Anterior cingulate cortex (tissue), 58 donors: ENCODE measurements around the gene CREBBP.
A peak's percentile ranks its signal among the peaks of the same experiment; 100 is the strongest.
"Not testable (repeated sequence)": the region's sequence is repeated elsewhere in the genome, so short reads cannot be mapped to it uniquely, and the experiment has no call there.

Experiments
- DNase-seq, 58 donors: peaks; one replicate each; lab custom pipeline; 2025; lab: John Stamatoyannopoulos, UW

CREBBP gene

DNA sequence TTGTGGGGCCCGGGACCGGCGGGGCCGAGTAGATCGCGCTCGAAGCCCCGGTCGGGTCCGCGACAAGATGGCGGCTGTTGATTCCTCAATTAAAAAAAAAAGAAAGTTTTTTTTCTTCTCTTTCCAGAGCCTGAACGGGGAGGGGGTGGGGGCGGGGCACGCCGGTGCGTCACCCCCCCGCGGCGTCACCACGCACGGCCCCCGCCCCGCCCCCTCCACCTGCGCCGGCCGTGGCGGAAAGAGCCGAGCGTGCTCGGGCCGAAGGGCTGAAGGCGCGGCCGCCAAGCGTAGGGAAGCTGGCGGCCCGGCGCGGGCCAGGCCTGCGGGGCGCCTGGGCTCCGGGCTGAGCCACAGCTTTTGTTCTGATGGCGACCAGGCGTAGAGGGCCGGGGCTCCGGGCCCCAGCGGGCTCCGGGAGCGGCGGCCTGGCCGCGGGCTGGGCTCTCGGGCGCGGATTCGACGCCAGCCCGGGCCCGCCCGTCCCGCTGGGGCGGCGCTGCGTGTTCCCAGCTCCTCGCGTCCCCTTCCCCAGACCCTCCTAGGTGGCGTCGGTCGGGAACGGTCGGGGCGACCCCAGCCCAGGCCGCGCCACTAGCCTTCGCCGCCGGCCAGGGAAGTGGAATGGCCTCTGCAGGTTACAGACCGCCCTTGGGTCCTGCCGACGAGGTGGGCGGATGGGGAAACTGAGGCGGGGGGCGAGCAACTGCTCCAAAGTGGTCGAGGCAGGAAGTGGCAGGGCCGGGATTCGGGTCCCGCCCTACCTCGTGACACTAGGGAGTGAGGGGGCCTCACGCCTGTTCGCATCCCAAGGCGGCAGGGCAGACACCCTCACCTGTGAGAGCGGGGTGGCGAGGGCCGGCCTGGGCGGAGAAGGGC lies at the start of gene CREBBP:
Gene CREBBP (minus strand): TSS at position 91 of the 876 bp plus-strand sequence. CDS start 797 bp downstream, outside the sequence.
- DNase-seq = peak in 56 of 58 donors; percentile 12 to 91 (median 77)

- DNase-seq = not testable (repeated sequence)
Observed at GRCh38 chr16:3927147-3927546, 46.6 kb upstream of the CREBBP start.

GRCh38 chr16:3924763-3925162 lies 44.2 kb upstream of the CREBBP start:
- no peak for DNase-seq

GRCh38 chr16:3922241-3922640 lies 41.7 kb upstream of the CREBBP start:
- no peak for DNase-seq

GRCh38 chr16:3920206-3920605 lies 39.7 kb upstream of the CREBBP start:
- DNase-seq = no peak

DNA sequence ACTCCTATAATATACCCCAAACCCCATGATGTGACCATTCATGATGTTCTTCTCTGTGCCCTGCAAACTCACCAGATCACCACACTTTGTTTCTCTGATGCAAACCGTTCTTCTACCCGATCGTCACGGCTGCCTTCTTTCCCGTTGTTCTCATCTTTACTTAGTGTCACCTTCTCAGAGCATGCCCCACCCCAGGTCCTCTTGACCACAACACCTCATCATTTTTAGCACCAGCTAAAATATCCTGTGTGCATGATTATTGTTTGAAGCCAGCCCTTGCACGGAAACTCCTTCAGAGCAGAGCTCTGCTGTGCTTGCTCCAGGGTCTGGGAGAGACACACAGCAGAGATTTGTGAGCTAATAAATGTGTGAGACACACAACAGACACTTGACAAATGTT lies 38.9 kb upstream of the CREBBP start:
- DNase-seq = no peak

- DNase-seq = no peak
Observed at GRCh38 chr16:3915426-3916260, 35.1 kb upstream of the CREBBP start.

DNA sequence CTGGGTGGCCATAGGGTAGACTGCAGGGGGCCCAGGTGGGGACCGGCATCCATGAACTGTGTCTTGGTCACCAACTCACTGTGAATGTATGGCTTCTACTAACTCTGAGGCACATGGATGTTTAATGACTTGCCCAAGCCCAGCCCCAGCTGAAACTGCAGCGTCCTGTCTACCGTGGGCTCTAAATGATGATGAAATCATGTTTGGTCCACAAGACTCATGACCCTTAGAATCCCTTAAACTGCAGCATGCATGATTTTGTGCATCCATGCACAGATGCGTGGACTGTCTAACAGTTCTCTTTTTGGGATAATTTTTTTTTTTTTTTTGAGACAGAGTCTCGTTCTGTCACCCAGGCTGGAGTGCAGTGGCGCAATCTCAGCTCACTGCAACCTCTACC lies 32.4 kb upstream of the CREBBP start:
- DNase-seq = no peak

DNA sequence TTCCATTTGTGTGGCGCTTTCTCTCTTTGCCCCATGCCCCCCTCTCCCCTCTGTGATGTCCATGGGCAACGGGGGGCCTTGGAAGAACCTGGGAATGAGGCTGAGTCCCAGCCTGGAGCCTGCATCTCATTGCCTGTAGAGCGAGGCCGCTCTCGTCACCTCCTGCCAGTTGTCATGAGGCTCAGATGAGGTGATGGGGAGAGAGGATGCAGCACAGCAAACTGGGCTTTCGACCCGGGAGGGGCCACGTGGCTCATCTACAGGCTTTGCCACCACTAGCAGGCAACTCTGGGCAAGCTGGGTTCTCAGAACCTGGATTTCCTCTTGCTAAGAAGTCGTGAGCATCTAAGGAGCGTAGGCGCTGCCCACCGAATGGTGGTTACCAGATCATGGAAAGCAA lies 31.9 kb upstream of the CREBBP start:
- no peak for DNase-seq

DNA sequence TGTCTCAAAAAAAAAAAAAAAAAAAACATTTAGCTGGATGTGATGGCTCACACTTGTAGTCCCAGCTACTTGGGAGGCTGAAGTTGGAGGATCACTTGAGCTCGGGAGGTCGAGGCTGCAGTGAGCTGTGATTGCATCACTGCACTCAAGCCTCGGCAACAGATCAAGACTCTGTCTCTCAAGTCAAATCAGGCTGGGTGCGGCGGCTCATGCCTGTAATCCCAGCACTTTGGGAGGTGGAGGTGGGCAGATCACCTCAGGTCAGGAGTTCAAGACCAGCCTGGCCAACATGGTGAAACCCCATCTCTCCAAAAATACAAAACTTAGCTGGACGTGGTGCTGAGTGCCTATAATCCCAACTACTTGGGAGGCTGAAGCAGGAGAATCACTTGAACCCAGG lies 31.2 kb upstream of the CREBBP start:
- DNase-seq = not testable (repeated sequence)

- DNase-seq = no peak
Observed at GRCh38 chr16:3909791-3910583, 29.5 kb upstream of the CREBBP start.

- DNase-seq = no peak
Observed at GRCh38 chr16:3908951-3909437, 28.5 kb upstream of the CREBBP start.

GRCh38 chr16:3907586-3907985 lies 27.1 kb upstream of the CREBBP start:
- DNase-seq = no peak

DNA sequence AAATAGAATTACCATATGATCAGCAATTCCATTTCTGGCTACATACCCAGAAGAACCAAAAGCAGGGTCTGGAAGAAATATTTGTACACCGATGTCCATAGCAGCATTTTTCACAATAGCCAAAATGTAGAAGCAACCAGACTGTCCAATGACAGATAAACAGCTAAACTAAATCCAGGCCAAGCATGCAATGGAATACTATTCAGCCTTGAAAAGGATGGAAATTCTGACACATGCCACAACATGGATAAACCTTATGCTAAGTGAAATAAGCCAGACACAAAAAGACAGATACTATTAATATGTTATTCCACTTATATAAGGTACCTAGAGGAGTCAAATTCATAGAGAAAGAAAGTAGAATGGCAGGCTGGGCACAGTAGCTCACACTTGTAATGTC lies 25.9 kb upstream of the CREBBP start:
- DNase-seq = no peak

DNA sequence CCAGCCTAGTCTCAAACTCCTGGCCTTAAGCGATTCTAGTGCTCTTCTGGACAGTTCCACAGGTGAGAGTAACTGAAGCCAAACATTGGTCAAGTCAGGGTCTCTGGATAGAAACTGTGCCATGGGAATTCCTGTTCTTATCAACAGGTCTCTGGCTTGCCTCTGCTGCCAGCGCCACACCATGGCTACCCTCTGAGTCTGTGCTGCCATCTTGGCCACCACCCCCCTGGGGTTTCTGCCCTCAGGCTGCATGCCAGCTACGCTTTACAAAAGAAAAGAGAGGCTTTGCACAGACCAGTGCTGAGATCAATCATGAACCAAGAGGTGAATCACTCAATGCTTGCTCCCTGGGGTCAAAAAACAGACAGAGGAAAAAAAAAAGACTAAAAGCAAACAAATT lies 24.4 kb upstream of the CREBBP start:
- no peak for DNase-seq

- no peak for DNase-seq
Observed at GRCh38 chr16:3890091-3890490, 9.6 kb upstream of the CREBBP start.

GRCh38 chr16:3889059-3889458 lies 8.5 kb upstream of the CREBBP start:
- no peak for DNase-seq

- DNase-seq = not testable (repeated sequence)
Observed at GRCh38 chr16:3885999-3886398, 5.5 kb upstream of the CREBBP start.

GRCh38 chr16:3884398-3884797 lies 3.9 kb upstream of the CREBBP start:
- DNase-seq = no peak

GRCh38 chr16:3882531-3882930 lies 2.0 kb upstream of the CREBBP start:
- no peak for DNase-seq
